ENCODE data around the gene NXPE2. TPM values are rescaled to one million over a fixed set of nuclear protein-coding genes. Genes with fewer than 3 reads are reported as not detected.

Gene NXPE2
- total RNA-seq, 1 donor from 2014 or later, result not detected

DNA sequence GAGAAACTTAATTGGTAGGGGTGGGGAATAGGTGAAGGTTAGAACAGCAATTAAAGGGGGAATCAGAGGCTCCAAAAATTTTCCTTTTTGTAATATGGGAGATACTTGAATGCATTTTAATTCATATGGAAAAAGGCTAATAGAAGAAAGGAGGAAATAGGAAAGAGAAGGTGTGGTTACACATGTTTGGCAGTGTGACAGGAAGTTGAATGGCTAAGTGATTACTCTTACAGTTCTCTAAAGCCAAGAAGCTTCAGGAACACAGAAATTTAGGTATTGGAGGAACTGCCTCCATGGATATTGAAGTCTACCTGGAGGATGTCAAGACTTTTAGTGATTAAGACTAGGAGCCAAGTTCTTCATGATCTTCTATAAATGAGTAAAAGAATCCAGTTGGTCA is 6.3 kb downstream of the NXPE2 start:
- Histone ChIP-seq H3K9me3 (no peaks in the 10 kb centered on the region), H3K36me3 (no peaks in the 10 kb centered on the region), H3K27me3 (no peaks in the 10 kb centered on the region), H3K4me3 (no peak overlapping the region), H3K27ac (no peak overlapping the region), H3K4me1 (no peaks in the 10 kb centered on the region)
- TF ChIP-seq, protein P1, sequence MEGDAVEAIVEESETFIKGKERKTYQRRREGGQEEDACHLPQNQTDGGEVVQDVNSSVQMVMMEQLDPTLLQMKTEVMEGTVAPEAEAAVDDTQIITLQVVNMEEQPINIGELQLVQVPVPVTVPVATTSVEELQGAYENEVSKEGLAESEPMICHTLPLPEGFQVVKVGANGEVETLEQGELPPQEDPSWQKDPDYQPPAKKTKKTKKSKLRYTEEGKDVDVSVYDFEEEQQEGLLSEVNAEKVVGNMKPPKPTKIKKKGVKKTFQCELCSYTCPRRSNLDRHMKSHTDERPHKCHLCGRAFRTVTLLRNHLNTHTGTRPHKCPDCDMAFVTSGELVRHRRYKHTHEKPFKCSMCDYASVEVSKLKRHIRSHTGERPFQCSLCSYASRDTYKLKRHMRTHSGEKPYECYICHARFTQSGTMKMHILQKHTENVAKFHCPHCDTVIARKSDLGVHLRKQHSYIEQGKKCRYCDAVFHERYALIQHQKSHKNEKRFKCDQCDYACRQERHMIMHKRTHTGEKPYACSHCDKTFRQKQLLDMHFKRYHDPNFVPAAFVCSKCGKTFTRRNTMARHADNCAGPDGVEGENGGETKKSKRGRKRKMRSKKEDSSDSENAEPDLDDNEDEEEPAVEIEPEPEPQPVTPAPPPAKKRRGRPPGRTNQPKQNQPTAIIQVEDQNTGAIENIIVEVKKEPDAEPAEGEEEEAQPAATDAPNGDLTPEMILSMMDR (IDR thresholded peaks at IDR 0.05), result no peak
- intact Hi-C loops (cut with DNase I), result no loop called here
- no peak for DNase-seq
- no peak for ATAC-seq

DNA sequence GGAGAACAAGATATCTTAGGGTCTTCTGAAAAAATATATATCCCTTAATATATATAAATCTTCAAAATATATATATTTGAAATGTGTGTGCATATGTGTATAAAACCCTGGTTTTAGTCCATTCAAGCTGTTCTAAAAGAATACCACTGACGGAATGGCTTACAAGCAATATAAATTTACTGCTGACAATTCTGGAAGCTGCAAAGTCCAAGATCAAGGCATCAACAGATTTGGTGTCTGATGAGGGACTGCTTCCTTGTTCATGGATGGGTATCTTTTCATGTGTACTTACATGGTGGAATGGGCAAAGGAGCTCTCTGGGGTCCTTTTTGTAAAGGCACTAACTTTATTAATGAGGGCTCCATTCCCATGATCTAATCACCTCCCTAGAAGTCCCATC is 6.8 kb downstream of the NXPE2 start:
- no peak for ATAC-seq
- TF ChIP-seq, protein P1 (IDR thresholded peaks at IDR 0.05), result no peak
- no peak for DNase-seq
- Histone ChIP-seq H3K36me3 (no peaks in the 10 kb centered on the region), H3K27me3 (no peaks in the 10 kb centered on the region), H3K9me3 (no peaks in the 10 kb centered on the region), H3K27ac (no peak overlapping the region), H3K4me1 (no peaks in the 10 kb centered on the region), H3K4me3 (no peak overlapping the region)
- intact Hi-C loops (cut with DNase I), result no loop called here

DNA sequence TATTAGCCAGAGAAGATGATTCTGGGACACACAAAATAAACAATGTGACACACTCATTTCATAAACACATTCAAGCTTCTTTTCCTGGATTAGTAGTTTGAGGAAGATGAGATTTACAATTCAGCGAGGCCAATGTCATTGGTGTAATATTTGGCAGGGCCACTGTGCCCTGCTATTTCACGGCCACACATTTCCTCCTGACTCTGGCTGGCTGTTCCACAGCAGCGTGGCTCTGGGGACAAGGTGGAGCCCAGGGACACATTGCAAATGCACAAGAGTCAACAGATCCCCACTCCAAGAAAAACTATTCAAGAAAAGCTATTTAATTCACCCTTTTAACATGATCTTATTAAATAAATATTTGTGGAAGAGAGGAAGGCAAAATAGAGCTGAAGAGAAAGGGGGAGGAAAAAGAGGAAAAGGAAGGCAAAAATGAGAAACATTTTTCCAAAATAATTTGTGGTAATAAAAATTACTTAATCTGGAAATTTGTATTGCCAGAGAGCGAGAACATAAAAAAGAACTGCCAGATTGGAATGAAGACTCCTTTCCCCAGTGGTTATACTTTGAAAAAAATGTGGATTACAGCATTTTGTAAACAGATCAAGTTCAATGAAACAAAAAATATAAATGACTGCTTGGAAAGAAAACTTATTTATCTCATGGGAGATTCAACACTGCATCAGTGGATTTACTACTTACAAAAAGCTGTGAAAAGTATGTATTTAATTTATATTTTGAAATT is 27.1 kb downstream of the NXPE2 start:
- Histone ChIP-seq H3K27me3 (no peaks in the 10 kb centered on the region), H3K9me3 (no peaks in the 10 kb centered on the region), H3K4me1 (peaks cover 4% of the 10 kb centered on the region), H3K36me3 (no peaks in the 10 kb centered on the region), H3K4me3 (no peak overlapping the region), H3K27ac (no peak overlapping the region)
- intact Hi-C loops (cut with DNase I), result no loop called here
- ATAC-seq (no peak), DNase-seq (no peak)
- TF ChIP-seq, protein P1 (IDR thresholded peaks at IDR 0.05), result no peak

DNA sequence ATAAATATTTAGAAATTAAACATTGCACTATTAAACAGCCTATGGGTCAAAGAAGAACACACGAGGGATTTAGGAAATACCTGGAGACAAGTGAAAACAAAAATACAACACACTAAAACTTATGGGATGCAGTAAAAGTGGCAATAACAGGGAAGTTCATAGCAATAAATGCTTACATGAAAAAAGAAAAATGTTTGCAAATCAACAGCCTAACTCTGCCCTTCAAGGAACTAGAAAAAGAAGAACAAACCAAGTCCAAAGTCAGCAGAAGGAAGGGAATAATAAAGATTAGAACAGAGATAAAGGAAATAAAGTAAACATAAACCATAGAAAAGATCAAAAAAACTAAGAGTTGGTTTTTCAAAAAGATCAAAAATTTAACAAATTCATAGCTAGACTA is 31.6 kb downstream of the NXPE2 start:
- intact Hi-C loops (cut with DNase I), result no loop called here
- H3K36me3 ChIP-seq, result no peaks in the 10 kb centered on the region
- H3K9me3 ChIP-seq, result no peaks in the 10 kb centered on the region
- H3K4me1 ChIP-seq, result peaks cover 4% of the 10 kb centered on the region
- no peak overlapping the region for H3K27ac ChIP-seq
- TF ChIP-seq, protein P1 (IDR thresholded peaks at IDR 0.05), result no peak
- ATAC-seq (no peak), DNase-seq (no peak)
- H3K4me3 ChIP-seq, result no peak overlapping the region
- no peaks in the 10 kb centered on the region for H3K27me3 ChIP-seq

DNA sequence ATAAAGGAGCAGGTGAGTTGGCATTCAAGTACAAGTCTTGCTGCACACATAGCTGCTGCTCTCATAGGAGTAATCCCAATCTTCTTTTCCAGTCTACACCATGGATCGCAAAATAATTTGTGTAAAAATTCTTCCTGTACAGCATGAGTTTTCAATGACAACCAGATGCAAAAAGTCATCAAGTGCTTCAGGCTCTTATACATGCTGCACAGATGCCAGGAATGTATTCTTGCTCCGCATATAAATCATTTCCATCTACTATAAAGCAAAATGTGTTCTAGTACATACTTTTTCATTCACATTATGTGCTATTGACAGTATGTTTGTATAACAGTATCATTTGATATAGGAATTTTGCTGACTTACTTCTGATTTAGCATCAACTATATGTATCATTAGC is 35.4 kb downstream of the NXPE2 start:
- no peaks in the 10 kb centered on the region for H3K4me1 ChIP-seq
- H3K9me3 ChIP-seq, result no peaks in the 10 kb centered on the region
- H3K36me3 ChIP-seq, result no peaks in the 10 kb centered on the region
- H3K27ac ChIP-seq, result no peak overlapping the region
- ATAC-seq, result no peak
- DNase-seq, result no peak
- TF ChIP-seq, protein P1 (IDR thresholded peaks at IDR 0.05), result no peak
- H3K4me3 ChIP-seq, result no peak overlapping the region
- intact Hi-C loops (cut with DNase I), result no loop called here
- H3K27me3 ChIP-seq, result no peaks in the 10 kb centered on the region

DNA sequence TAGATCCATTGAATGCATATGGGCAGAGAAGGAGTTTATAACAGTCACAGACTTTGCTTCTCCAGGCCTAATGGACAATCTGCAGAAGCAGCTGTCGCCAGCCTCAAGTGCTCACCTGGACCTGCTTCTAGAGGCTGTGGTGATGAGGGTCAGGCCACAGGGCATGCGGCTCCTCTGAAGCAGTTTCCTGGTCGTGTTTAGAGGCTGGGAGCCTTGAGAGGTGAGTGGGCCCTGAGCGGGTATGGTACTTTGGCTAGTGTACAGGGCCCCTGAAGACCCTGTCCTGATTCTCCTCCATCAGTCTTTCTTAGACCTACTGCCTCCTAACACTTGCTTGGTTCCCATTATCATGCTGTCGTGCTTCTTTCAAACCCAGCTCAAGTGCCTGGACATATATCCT is 41.2 kb downstream of the NXPE2 start:
- H3K4me3 ChIP-seq, result no peak overlapping the region
- H3K4me1 ChIP-seq, result no peaks in the 10 kb centered on the region
- ATAC-seq, result no peak
- intact Hi-C loops (cut with DNase I), result no loop called here
- no peaks in the 10 kb centered on the region for H3K27me3 ChIP-seq
- H3K27ac ChIP-seq, result no peak overlapping the region
- TF ChIP-seq, protein P1 (IDR thresholded peaks at IDR 0.05), result no peak
- no peaks in the 10 kb centered on the region for H3K9me3 ChIP-seq
- DNase-seq, result no peak
- H3K36me3 ChIP-seq, result no peaks in the 10 kb centered on the region

All from upper lobe of right lung (tissue), 1 donor.